ENCODE measurements around the gene CTF1. TPM values are rescaled to one million over a fixed set of nuclear protein-coding genes. Genes with fewer than 3 reads are reported as not detected.
"Not testable (repeated sequence)": the region's sequence is repeated elsewhere in the genome, so short reads cannot be mapped to it uniquely, and the experiment has no call there.

Gene CTF1
- total and polyA plus RNA-seq, 12 donors, result 2.1 to 13.9 (median 5.8) TPM

DNA sequence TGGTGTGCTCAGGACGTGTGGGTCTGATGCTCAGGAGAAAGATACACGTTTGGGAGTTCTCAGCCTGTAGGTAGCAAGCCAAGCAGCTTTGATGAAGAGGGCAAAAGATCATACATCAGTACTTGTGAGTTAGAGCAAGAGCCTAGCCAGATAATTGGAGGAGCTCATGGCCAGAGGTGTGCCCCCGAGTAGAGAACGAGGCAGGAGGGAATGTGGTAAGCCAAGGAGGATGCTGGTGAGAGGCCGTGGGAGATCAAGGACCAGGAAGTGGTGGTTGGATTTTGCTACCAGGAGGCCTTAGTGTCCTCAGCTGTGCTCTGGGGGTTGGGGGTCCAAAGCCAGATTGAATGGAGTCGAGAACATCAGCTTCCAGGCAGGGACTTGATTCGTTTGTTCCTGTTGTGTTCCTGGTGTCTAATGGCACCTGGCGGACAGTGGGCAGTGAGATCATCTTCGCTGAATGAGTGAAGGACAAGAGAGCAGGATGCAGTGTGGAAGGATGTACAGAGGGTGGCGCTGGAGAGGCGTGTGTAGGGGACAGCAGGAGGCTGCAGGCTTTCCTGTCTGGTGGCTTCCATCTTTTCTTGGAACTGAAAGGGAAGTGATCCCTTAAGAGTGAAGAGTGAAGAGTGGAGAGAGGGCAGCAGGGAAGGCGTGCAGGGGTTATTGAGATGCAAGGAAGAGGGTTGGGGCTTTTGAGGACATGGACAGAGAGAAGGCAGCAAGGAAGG lies 38.6 kb downstream of the CTF1 start:
- Histone ChIP-seq H3K4me1 (replicated peaks in 1 of 2) (no peaks in the 10 kb centered on the region), H3K4me3 (no peak overlapping the region), H3K9me3 (replicated peaks in 1 of 3) (no peaks in the 10 kb centered on the region), H3K27ac (peak overlapping the region in 1 of 5 donors; percentile 29), H3K27me3 (no peaks in the 10 kb centered on the region), H3K36me3 (replicated peaks in 1 of 2) (peaks cover 0 to 33% of the 10 kb centered on the region in 2 donors)
- 49 to 59% (median 50%) methylated on average over 12 of the region's 12 CpGs for WGBS, 4 donors
- intact Hi-C loops (cut with DNase I), result no loop called here
- DNase-seq, result peak in 6 of 7 donors; percentile 72 to 89 (median 80)
- TF ChIP-seq POLR2A (IDR thresholded peaks at IDR 0.05), result no peak
- TF ChIP-seq, protein P1, sequence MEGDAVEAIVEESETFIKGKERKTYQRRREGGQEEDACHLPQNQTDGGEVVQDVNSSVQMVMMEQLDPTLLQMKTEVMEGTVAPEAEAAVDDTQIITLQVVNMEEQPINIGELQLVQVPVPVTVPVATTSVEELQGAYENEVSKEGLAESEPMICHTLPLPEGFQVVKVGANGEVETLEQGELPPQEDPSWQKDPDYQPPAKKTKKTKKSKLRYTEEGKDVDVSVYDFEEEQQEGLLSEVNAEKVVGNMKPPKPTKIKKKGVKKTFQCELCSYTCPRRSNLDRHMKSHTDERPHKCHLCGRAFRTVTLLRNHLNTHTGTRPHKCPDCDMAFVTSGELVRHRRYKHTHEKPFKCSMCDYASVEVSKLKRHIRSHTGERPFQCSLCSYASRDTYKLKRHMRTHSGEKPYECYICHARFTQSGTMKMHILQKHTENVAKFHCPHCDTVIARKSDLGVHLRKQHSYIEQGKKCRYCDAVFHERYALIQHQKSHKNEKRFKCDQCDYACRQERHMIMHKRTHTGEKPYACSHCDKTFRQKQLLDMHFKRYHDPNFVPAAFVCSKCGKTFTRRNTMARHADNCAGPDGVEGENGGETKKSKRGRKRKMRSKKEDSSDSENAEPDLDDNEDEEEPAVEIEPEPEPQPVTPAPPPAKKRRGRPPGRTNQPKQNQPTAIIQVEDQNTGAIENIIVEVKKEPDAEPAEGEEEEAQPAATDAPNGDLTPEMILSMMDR (IDR thresholded peaks at IDR 0.05), result peak; percentile 29 to 74 (median 60)

DNA sequence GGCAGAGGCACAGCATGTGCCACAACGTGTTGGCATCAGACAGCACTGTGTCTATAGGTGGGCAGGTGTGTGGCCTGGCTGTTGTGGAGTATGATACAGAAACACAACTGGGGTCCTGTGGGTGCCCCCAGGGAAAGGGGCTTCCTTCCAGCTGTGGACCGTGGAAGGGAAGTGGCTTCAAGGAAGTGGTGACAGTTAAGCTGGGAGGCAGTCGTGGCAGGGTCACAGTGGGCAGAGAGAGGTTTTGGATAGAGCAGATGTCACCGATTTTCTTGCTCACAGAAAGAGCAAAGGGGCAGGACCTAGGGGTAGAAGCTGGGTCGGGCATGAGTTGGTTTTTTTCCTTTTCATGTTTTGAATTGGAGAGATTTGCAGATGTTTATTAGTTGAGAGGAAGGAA lies 41.3 kb downstream of the CTF1 start:
- Histone ChIP-seq H3K4me3 (no peak overlapping the region), H3K36me3 (replicated peaks in 1 of 2) (peaks cover 0 to 17% of the 10 kb centered on the region in 2 donors), H3K9me3 (replicated peaks in 1 of 3) (no peaks in the 10 kb centered on the region), H3K4me1 (replicated peaks in 1 of 2) (no peaks in the 10 kb centered on the region), H3K27me3 (no peaks in the 10 kb centered on the region), H3K27ac (peak overlapping the region in 2 of 5 donors; percentile 13 to 52)
- TF ChIP-seq, protein P1 (IDR thresholded peaks at IDR 0.05), result no peak
- TF ChIP-seq POLR2A (IDR thresholded peaks at IDR 0.05), result no peak
- no peak for DNase-seq
- intact Hi-C loops (cut with DNase I), result no loop called here
- WGBS, 4 donors, result 45 to 59% (median 54%) methylated on average over 4 to 5 of the region's 5 CpGs

DNA sequence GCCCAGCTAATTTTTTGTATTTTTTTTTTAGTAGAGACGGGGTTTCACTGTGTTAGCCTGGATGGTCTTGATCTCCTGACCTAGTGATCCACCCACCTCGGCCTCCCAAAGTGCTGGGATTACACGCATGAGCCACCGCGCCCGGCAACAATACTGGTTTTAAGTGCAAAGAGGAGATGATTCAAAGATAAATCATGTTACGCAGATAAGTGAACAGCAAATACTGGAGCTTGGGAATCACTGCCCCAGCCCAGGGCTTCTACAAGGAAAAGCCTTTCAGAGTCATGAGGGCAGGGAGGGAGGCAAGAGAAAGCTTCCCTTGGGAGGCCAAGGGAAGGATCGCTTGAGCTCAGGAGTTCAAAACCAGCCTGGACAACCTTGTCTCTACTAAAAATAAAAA lies 43.2 kb downstream of the CTF1 start:
- H3K9me3 ChIP-seq (replicated peaks in 1 of 3); intact Hi-C loops (cut with DNase I); H3K4me3 ChIP-seq; H3K27ac ChIP-seq; H3K4me1 ChIP-seq (replicated peaks in 1 of 2); DNase-seq; H3K27me3 ChIP-seq: not testable (repeated sequence)
- WGBS, 4 donors, result 86 to 92% (median 92%) methylated on average over 8 of the region's 8 CpGs
- peaks cover 0 to 17% of the 10 kb centered on the region in 2 donors for H3K36me3 ChIP-seq (replicated peaks in 1 of 2)

DNA sequence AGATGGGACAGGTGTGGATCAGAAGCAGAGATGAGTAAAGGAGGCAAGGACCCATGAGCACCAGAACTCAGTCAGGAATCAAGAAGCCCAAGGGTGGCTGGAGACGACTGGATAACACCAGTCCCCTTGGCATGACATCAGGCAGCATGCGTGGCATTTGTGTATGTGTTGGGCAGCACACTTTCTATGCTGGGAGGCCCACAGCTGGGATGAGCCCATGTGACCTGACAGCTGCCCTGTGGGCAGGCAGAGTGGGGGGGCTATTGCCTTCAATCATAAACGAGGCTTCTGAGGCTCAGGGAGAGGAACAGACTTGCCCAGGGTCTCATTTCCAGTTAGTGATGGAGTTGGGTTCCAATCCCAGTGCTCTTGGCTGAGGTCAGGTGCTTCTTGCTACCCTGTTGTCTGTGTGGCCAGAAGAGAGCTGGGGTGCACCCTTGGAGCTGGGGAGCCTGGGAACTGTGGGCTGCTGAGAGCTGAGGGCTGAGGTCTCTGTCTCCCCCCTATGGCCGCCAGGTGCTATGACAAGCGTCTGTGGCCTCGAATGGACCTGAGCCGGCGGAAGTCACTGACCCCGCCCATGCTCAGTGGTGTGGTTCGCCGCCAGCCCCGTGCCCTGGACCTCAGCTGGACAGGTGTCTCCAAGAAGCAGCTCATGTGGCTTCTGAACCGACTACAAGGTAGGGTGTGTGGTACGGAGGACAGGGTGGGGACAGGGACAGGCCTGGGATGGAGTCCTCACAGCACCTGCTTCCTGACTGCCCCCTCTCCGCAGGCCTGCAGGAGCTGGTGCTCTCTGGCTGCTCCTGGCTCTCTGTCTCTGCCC lies 45.4 kb downstream of the CTF1 start:
- H3K36me3 ChIP-seq (replicated peaks in 1 of 2), result peaks cover 0 to 20% of the 10 kb centered on the region in 2 donors
- no peak overlapping the region for H3K4me3 ChIP-seq
- H3K9me3 ChIP-seq (replicated peaks in 1 of 3), result no peaks in the 10 kb centered on the region
- no peaks in the 10 kb centered on the region for H3K4me1 ChIP-seq (replicated peaks in 1 of 2)
- TF ChIP-seq, protein P1 (IDR thresholded peaks at IDR 0.05), result peak; percentile 66 to 88 (median 80)
- no peak for TF ChIP-seq POLR2A (IDR thresholded peaks at IDR 0.05)
- DNase-seq, result peak; percentile 76 to 93 (median 85)
- intact Hi-C loops (cut with DNase I), result no loop called here
- H3K27me3 ChIP-seq, result no peaks in the 10 kb centered on the region
- peak overlapping the region in 3 of 5 donors; percentile 13 to 69 (median 24) for H3K27ac ChIP-seq
- WGBS, 4 donors, result 22 to 75% (median 48%) methylated on average over 4 to 15 of the region's 15 CpGs

Data from adrenal gland (tissue), 12 donors.